ENCODE measurements around the gene KCNN3. TPM values are rescaled to one million over a fixed set of nuclear protein-coding genes. Genes with fewer than 3 reads are reported as not detected.

Gene KCNN3
- total and polyA plus RNA-seq, 2 donors: 1.5 to 16.6 TPM

DNA sequence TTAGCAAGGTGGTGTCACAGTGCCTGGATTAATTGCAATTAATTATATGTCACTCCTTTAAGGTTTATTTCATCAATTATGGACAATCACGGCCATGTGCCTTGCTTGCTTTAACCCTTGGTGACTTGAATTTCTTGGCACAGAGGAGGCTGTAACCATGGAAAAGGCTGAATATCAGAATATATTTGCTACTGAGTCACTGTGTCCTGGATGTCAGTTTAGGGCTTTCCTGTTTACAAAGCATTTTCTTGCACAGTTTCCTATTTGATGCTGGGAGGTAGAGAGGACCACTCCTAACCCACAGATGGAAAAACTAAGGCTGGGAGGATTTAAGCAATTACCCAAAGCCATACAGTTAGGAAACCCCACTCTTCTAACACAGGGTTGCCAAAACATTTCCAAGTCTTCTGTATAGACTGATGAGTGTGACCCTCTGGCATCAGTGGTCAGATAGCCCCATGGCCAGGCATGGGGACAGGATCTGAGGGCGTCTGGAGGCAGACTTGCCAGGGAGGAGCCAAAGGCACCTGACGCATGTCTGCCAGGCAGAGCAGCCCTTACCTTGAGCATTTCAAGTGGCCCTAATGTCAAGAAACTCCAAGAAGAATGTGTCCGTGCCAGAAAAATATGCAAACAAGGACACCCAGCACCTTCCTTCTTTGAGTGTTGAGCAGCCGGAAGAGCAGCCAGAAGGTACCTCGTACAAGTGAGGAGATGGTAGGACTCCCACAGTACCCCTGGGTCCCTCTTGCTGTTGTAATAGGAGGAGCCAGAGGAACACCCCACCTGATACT, 34.4 kb downstream of the KCNN3 start:
- DNase-seq (ENCODE audit: extremely low spot score): no peak
- H3K4me1 ChIP-seq (ENCODE audit: insufficient read depth): no peaks in the 10 kb centered on the region
- 80% methylated on average over 6 of the region's 6 CpGs for WGBS
- no peak overlapping the region for H3K27ac ChIP-seq (ENCODE audit: low read depth)
- H3K36me3 ChIP-seq (ENCODE audit: insufficient read depth): no peaks in the 10 kb centered on the region
- H3K4me3 ChIP-seq (ENCODE audit: low read depth, low read length): no peak overlapping the region

DNA sequence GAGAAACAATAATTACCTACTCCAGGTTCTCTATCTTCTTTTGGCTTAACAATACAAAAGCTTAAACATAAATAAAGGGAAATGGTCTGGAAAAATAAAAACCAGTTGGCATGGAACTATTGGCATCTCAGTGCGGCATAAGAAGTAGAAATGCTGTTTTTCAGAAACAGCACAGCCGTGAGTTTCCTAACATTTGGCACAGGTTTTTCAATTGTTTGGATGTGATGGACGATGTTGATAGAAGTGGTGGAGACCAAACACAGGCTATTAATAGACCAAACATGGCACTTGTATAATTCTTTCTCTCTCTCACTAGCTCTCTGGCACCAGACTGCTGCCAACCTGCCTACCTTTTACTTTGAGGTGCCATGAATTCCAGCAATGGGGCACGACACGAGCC, 36.2 kb downstream of the KCNN3 start:
- Histone ChIP-seq H3K4me1 (ENCODE audit: insufficient read depth) (no peaks in the 10 kb centered on the region), H3K27ac (ENCODE audit: low read depth) (no peak overlapping the region), H3K4me3 (ENCODE audit: low read depth, low read length) (no peak overlapping the region), H3K36me3 (ENCODE audit: insufficient read depth) (no peaks in the 10 kb centered on the region)
- no peak for DNase-seq (ENCODE audit: extremely low spot score)
- 83% methylated on average over 5 of the region's 5 CpGs for WGBS

DNA sequence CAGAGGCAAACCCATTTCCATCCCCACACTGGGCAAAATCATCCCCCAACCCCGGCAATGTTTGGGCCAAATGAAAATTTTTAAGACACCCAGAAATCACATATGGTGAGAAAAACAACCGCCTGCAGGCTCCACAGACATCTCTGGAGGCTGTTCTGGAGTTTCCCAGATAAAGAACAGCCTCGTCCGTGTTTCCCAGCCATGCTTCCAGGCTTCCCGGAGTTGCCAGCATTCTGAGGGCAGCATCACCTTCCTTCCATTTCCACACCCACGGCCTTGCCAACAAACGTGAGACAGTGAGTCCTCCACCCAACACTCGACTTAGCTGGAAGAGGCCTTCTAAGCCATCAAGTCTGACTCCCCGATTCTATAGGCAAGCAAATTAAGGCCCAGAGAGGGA, 36.9 kb downstream of the KCNN3 start:
- DNase-seq (ENCODE audit: extremely low spot score): no peak
- H3K4me1 ChIP-seq (ENCODE audit: insufficient read depth): no peaks in the 10 kb centered on the region
- H3K27ac ChIP-seq (ENCODE audit: low read depth): no peak overlapping the region
- no peak overlapping the region for H3K4me3 ChIP-seq (ENCODE audit: low read depth, low read length)
- no peaks in the 10 kb centered on the region for H3K36me3 ChIP-seq (ENCODE audit: insufficient read depth)
- WGBS: 89% methylated on average over 9 of the region's 9 CpGs

DNA sequence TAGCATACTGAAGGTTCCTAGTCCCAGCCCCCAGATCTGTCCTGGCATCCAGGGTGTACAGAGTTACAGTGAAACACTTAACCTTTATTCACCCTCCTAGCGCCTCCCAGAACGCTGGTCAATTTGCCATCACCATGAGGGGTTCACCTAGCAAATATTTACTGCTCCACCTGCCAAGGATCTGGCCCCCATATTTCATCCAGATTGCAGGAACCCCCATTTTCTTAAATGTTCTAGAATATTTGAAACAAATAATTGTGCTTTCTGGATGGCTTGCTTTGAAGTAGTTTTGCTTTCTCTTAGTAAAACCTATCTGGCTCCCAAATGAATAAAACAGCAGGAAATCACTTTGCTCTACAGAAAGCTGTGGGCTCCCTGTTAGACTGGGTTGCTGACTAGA, 37.7 kb downstream of the KCNN3 start:
- Histone ChIP-seq H3K4me1 (ENCODE audit: insufficient read depth) (no peaks in the 10 kb centered on the region), H3K27ac (ENCODE audit: low read depth) (no peak overlapping the region), H3K4me3 (ENCODE audit: low read depth, low read length) (no peak overlapping the region), H3K36me3 (ENCODE audit: insufficient read depth) (no peaks in the 10 kb centered on the region)
- 96% methylated on average over 2 of the region's 2 CpGs for WGBS
- DNase-seq (ENCODE audit: extremely low spot score): no peak

GRCh38 chr1:154831462-154831861, 38.6 kb downstream of the KCNN3 start:
- Histone ChIP-seq H3K27ac (ENCODE audit: low read depth) (no peak overlapping the region), H3K4me3 (ENCODE audit: low read depth, low read length) (no peak overlapping the region), H3K36me3 (ENCODE audit: insufficient read depth) (no peaks in the 10 kb centered on the region), H3K4me1 (ENCODE audit: insufficient read depth) (no peaks in the 10 kb centered on the region)
- DNase-seq (ENCODE audit: extremely low spot score): no peak
- WGBS: 85% methylated on average over 2 of the region's 2 CpGs

DNA sequence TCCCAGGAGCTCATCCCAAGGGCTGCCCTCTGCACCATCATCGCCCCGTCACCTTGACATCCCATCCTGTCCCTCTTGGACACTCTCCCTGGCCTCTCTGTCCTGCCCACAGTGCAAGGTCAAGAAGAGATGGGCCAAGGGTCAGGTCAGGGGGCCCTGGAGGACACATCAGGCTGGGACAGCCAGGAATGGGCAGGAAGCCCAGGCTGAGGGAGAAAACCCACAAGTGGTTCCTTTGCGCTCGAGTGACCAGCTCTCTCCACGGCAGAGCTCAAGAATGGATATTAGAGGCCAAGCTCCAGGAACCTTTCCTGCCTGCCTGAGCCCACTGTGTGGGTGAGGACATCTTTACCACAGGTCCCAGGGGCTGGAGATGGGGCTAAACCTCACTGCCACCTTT, 41.0 kb downstream of the KCNN3 start:
- no peaks in the 10 kb centered on the region for H3K4me1 ChIP-seq (ENCODE audit: insufficient read depth)
- 92% methylated on average over 5 of the region's 5 CpGs for WGBS
- H3K4me3 ChIP-seq (ENCODE audit: low read depth, low read length): no peak overlapping the region
- DNase-seq (ENCODE audit: extremely low spot score): no peak
- H3K27ac ChIP-seq (ENCODE audit: low read depth): no peak overlapping the region
- H3K36me3 ChIP-seq (ENCODE audit: insufficient read depth): no peaks in the 10 kb centered on the region

- WGBS: 72% methylated on average over 5 of the region's 5 CpGs
- H3K4me3 ChIP-seq (ENCODE audit: low read depth, low read length): no peak overlapping the region
- no peaks in the 10 kb centered on the region for H3K36me3 ChIP-seq (ENCODE audit: insufficient read depth)
- no peak overlapping the region for H3K27ac ChIP-seq (ENCODE audit: low read depth)
- no peaks in the 10 kb centered on the region for H3K4me1 ChIP-seq (ENCODE audit: insufficient read depth)
- DNase-seq (ENCODE audit: extremely low spot score): no peak
Observed at GRCh38 chr1:154824179-154825000, 45.7 kb downstream of the KCNN3 start.

DNA sequence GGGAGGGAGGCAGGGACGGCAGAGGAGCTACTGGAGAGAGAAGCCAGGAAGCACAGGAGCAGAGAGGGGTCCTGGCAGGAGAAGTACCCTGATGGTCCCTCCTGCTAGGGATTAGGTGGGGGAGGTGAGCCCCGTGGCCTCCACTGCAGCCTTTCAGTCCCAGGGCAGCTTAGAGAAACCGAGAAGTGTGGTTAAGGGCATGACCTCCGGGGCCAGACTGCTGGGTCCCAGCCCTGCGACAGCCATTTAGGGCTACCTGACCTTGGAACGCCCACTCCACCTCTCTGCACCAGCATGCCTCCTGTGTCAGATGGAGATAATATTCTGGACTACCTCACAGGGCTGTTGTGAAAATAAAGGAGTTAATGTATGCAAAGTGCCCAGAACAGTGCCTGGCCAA, 47.4 kb downstream of the KCNN3 start:
- DNase-seq (ENCODE audit: extremely low spot score): no peak
- H3K36me3 ChIP-seq (ENCODE audit: insufficient read depth): no peaks in the 10 kb centered on the region
- no peaks in the 10 kb centered on the region for H3K4me1 ChIP-seq (ENCODE audit: insufficient read depth)
- 82% methylated on average over 6 of the region's 6 CpGs for WGBS
- H3K4me3 ChIP-seq (ENCODE audit: low read depth, low read length): no peak overlapping the region
- no peak overlapping the region for H3K27ac ChIP-seq (ENCODE audit: low read depth)

DNA sequence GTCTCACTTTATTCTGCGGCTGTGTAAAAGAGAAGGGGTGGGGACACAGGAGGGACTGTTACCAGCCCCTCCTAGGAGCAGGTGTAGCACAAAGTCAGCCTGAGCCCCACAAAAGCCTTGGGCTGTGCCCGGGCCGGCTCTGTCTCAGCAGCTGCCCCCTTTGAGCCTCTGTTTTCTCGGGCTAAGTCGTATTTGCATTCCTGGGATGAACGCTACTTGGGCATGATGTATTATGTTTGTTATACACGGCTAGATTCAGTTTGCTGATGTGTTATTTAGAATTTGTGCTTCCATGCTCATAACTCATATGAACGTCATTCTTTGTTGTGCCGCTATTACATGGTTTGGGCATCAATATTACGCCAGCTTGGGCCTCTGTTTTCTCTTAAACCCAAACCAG, 47.8 kb downstream of the KCNN3 start:
- 83% methylated on average over 10 of the region's 10 CpGs for WGBS
- Histone ChIP-seq H3K36me3 (ENCODE audit: insufficient read depth) (no peaks in the 10 kb centered on the region), H3K27ac (ENCODE audit: low read depth) (no peak overlapping the region), H3K4me1 (ENCODE audit: insufficient read depth) (no peaks in the 10 kb centered on the region), H3K4me3 (ENCODE audit: low read depth, low read length) (no peak overlapping the region)
- no peak for DNase-seq (ENCODE audit: extremely low spot score)

GRCh38 chr1:154821083-154821482, 49.0 kb downstream of the KCNN3 start:
- no peaks in the 10 kb centered on the region for H3K4me1 ChIP-seq (ENCODE audit: insufficient read depth)
- WGBS: 52% methylated on average over 7 of the region's 7 CpGs
- no peaks in the 10 kb centered on the region for H3K36me3 ChIP-seq (ENCODE audit: insufficient read depth)
- no peak overlapping the region for H3K4me3 ChIP-seq (ENCODE audit: low read depth, low read length)
- no peak for DNase-seq (ENCODE audit: extremely low spot score)
- no peak overlapping the region for H3K27ac ChIP-seq (ENCODE audit: low read depth)

DNA sequence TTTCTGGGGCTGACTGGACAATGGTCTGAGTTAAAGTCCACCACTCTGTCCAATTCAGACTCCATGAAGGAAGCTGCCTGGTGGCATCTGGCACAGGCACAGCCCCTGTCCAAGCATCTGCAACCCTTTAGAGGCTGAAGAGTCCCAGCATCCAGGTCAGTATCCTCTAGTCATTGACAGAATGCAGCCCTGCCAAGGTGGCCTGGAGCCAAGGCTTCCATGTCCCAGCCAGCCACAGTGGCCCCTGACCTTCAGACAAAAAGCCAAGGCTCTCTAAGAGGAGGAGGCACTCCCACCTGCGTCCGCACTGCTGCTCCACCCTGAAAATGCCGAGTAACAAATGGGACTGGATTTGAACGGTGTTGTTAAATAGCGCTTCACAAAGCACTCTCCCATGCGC, 49.4 kb downstream of the KCNN3 start:
- no peaks in the 10 kb centered on the region for H3K36me3 ChIP-seq (ENCODE audit: insufficient read depth)
- H3K4me1 ChIP-seq (ENCODE audit: insufficient read depth): no peaks in the 10 kb centered on the region
- WGBS: 76% methylated on average over 6 of the region's 6 CpGs
- H3K4me3 ChIP-seq (ENCODE audit: low read depth, low read length): no peak overlapping the region
- no peak overlapping the region for H3K27ac ChIP-seq (ENCODE audit: low read depth)
- DNase-seq (ENCODE audit: extremely low spot score): no peak

DNA sequence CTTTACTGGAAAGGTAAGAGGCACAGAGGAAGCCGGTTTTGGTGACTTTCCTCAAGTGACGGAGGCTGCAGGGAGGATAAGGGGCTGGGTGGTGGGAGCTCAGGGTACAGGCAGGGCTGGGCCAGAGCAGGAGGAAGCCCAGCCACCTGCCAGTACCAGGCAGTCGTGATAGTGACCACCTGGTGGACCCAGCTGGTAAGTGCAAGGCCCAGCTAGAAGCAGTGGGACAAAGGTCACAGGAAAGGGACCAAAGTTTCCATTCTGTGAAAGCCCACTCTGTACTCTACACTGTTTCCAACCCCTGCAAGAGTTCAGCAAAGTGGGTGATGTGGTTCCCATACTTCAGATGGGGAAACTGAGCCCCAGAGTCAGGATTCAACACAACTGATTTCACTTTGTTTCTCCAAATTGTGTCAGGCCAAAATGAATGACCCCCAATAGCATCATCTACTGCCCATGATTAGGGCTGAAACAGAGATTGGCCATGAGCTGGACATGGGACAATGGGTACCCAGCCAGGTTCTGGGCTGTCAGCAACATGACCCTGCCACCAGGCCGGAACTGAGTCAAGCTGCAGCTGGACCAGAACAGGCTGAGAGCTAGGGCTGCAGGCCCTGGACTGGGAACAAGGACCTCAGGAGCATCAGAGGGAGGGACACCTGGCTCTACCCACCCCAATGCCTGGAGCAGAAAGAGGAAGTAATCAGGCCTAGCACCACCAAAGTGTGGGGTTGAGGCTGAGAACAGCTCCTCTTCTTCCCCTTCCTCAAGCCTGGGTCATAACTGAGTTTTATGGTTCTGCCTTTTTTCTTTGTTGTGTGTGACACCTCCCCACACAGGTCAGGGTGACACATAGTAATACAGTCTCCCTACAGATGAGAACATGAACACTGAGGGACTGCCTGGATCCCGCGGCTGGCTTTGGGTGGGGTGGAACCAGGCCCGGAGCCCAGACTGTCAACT, 50.2 kb downstream of the KCNN3 start:
- no peak for DNase-seq (ENCODE audit: extremely low spot score)
- Histone ChIP-seq H3K27ac (ENCODE audit: low read depth) (no peak overlapping the region), H3K4me3 (ENCODE audit: low read depth, low read length) (no peak overlapping the region), H3K4me1 (ENCODE audit: insufficient read depth) (no peaks in the 10 kb centered on the region), H3K36me3 (ENCODE audit: insufficient read depth) (no peaks in the 10 kb centered on the region)
- WGBS: 77% methylated on average over 7 of the region's 7 CpGs

DNA sequence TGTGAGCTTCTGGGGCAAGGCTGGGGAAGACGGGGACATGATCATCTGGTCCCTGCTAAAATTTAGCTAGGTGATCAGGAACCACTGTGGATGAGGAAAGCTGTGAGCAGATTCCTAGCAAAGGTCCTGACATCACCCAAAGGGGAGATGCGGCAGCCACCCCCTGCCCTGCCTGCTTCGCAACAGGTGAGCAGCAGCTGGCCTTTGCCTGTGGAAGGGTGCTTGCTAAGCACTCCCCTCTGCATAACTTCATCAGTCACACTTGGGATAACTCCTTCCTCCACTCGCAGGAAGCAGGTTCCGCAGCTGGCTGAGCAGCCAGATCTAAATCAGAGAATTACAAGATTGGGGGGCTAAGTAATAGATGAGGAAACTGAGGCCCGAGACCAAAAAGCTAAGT, 51.2 kb downstream of the KCNN3 start:
- no peaks in the 10 kb centered on the region for H3K4me1 ChIP-seq (ENCODE audit: insufficient read depth)
- H3K36me3 ChIP-seq (ENCODE audit: insufficient read depth): no peaks in the 10 kb centered on the region
- whole genome bisulfite sequencing: 95% methylated on average over 6 of the region's 6 CpGs
- no peak overlapping the region for H3K4me3 ChIP-seq (ENCODE audit: low read depth, low read length)
- DNase-seq (ENCODE audit: extremely low spot score): no peak
- no peak overlapping the region for H3K27ac ChIP-seq (ENCODE audit: low read depth)
